ENCODE measurements around the gene PARP12.

Gene PARP12

GRCh38 chr7:139989366-139990141 is 73.2 kb downstream of the PARP12 start:
- no peak for TF ChIP-seq CTCF (IDR thresholded peaks at IDR 0.05; ENCODE audit: extremely low read depth, insufficient read depth, missing control alignments)
- in situ Hi-C loops (cut with MboI; ENCODE audit: low pct_unique_long_range_greater_than_20kb, low sequenced_read_pairs, unreplicated experiment) = no loop called here
- DNase-seq (ENCODE audit: low spot score) = no peak

GRCh38 chr7:139987691-139988516 is 74.8 kb downstream of the PARP12 start:
- TF ChIP-seq CTCF (IDR thresholded peaks at IDR 0.05; ENCODE audit: extremely low read depth, insufficient read depth, missing control alignments) = no peak
- DNase-seq (ENCODE audit: low spot score) = no peak
- in situ Hi-C loops (cut with MboI; ENCODE audit: low pct_unique_long_range_greater_than_20kb, low sequenced_read_pairs, unreplicated experiment) = no loop called here

- in situ Hi-C loops (cut with MboI; ENCODE audit: low pct_unique_long_range_greater_than_20kb, low sequenced_read_pairs, unreplicated experiment) = no loop called here
- TF ChIP-seq CTCF (IDR thresholded peaks at IDR 0.05; ENCODE audit: extremely low read depth, insufficient read depth, missing control alignments) = no peak
- DNase-seq (ENCODE audit: low spot score) = no peak
Measured at GRCh38 chr7:139985811-139986210, 76.9 kb downstream of the PARP12 start.

- in situ Hi-C loops (cut with MboI; ENCODE audit: low pct_unique_long_range_greater_than_20kb, low sequenced_read_pairs, unreplicated experiment) = no loop called here
- DNase-seq (ENCODE audit: low spot score) = no peak
- TF ChIP-seq CTCF (IDR thresholded peaks at IDR 0.05; ENCODE audit: extremely low read depth, insufficient read depth, missing control alignments) = no peak
Measured at GRCh38 chr7:139984642-139985539, 77.9 kb downstream of the PARP12 start.

- no peak for DNase-seq (ENCODE audit: low spot score)
- TF ChIP-seq CTCF (IDR thresholded peaks at IDR 0.05; ENCODE audit: extremely low read depth, insufficient read depth, missing control alignments) = no peak
- in situ Hi-C loops (cut with MboI; ENCODE audit: low pct_unique_long_range_greater_than_20kb, low sequenced_read_pairs, unreplicated experiment) = no loop called here
Measured at GRCh38 chr7:139982927-139983920, 79.5 kb downstream of the PARP12 start.
